ENCODE results near the gene LRFN5. TPM values are rescaled to one million over a fixed set of nuclear protein-coding genes. Genes with fewer than 3 reads are reported as not detected.

The LRFN5 gene
- total and polyA plus RNA-seq, 2 experiments from 2014 or later = 0.54 TPM

GRCh38 chr14:41860586-41860985 is 253.9 kb downstream of the LRFN5 start:
- Histone ChIP-seq H3K4me2 (ENCODE audit: unreplicated experiment) (no peak overlapping the region), H3K4me1 (ENCODE audit: insufficient read depth) (peaks cover 13% of the 10 kb centered on the region), H3K4me3 (no peak overlapping the region), H4K20me1 (ENCODE audit: insufficient read depth) (no peaks in the 10 kb centered on the region), H3K9me2 (ENCODE audit: insufficient read depth) (0 out of 2 replicates have a peak, but pooled peaks cover 6% of the 10 kb centered on the region), H3K9me3 (ENCODE audit: low read depth) (no peaks in the 10 kb centered on the region), H3K27ac (no peak overlapping the region), H2AFZ (peak overlapping the region; percentile 53), H3F3A (ENCODE audit: insufficient read depth) (peaks cover 8% of the 10 kb centered on the region; the same call in 1 of the 2 replicates), H3K79me2 (ENCODE audit: insufficient read depth) (no peaks in the 10 kb centered on the region), H3K27me3 (replicated peaks; ENCODE audit: insufficient read depth) (no peaks in the 10 kb centered on the region), H3K36me3 (ENCODE audit: low read depth) (no peaks in the 10 kb centered on the region), H3K9ac (no peak overlapping the region)
- WGBS, 2 experiments (ENCODE audit: low coverage in 1 of 2, low lambda C conversion rate in 2 of 2, missing lambda C conversion rate in 2 of 2) = 15 to 25% methylated on average over 1 of the region's 1 CpG
- peak; percentile 0 for DNase-seq
- in situ Hi-C loops (cut with MboI) = no loop called here
- TF ChIP-seq EZH2 (IDR thresholded peaks at IDR 0.05; ENCODE audit: insufficient read depth, poor library complexity, severe bottlenecking) (no peak), EZH2phosphoT487 (IDR thresholded peaks at IDR 0.05; ENCODE audit: insufficient read depth, low read depth) (no peak)

- Histone ChIP-seq H3K79me2 (ENCODE audit: insufficient read depth) (no peaks in the 10 kb centered on the region), H3K9me2 (ENCODE audit: insufficient read depth) (0 out of 2 replicates have a peak, but pooled peaks cover 11% of the 10 kb centered on the region), H3K4me1 (ENCODE audit: insufficient read depth) (peaks cover 15% of the 10 kb centered on the region), H3K4me3 (no peak overlapping the region), H3K27ac (no peak overlapping the region), H4K20me1 (ENCODE audit: insufficient read depth) (no peaks in the 10 kb centered on the region), H2AFZ (no peak overlapping the region), H3K27me3 (replicated peaks; ENCODE audit: insufficient read depth) (no peaks in the 10 kb centered on the region), H3K36me3 (ENCODE audit: low read depth) (no peaks in the 10 kb centered on the region), H3K9me3 (ENCODE audit: low read depth) (no peaks in the 10 kb centered on the region), H3F3A (ENCODE audit: insufficient read depth) (peaks cover 11% of the 10 kb centered on the region), H3K9ac (no peak overlapping the region), H3K4me2 (ENCODE audit: unreplicated experiment) (no peak overlapping the region)
- TF ChIP-seq EZH2phosphoT487 (IDR thresholded peaks at IDR 0.05; ENCODE audit: insufficient read depth, low read depth) (no peak), EZH2 (IDR thresholded peaks at IDR 0.05; ENCODE audit: insufficient read depth, poor library complexity, severe bottlenecking) (no peak)
- in situ Hi-C loops (cut with MboI) = no loop called here
- DNase-seq = no peak
These were observed 259.2 kb downstream of the LRFN5 start for GRCh38 chr14:41865894-41866293.

GRCh38 chr14:41868396-41868795 is 261.7 kb downstream of the LRFN5 start:
- in situ Hi-C loops (cut with MboI) = no loop called here
- Histone ChIP-seq H3K4me3 (no peak overlapping the region), H3K4me1 (ENCODE audit: insufficient read depth) (peaks cover 30% of the 10 kb centered on the region), H3K36me3 (ENCODE audit: low read depth) (no peaks in the 10 kb centered on the region), H3K27me3 (replicated peaks; ENCODE audit: insufficient read depth) (no peaks in the 10 kb centered on the region), H2AFZ (no peak overlapping the region), H3K9me2 (ENCODE audit: insufficient read depth) (0 out of 2 replicates have a peak, but pooled peaks cover 11% of the 10 kb centered on the region), H3K9ac (no peak overlapping the region), H3K27ac (no peak overlapping the region), H3F3A (ENCODE audit: insufficient read depth) (peaks cover 21% of the 10 kb centered on the region), H3K4me2 (ENCODE audit: unreplicated experiment) (peak overlapping the region; percentile 26), H4K20me1 (ENCODE audit: insufficient read depth) (no peaks in the 10 kb centered on the region), H3K79me2 (ENCODE audit: insufficient read depth) (no peaks in the 10 kb centered on the region), H3K9me3 (ENCODE audit: low read depth) (no peaks in the 10 kb centered on the region)
- TF ChIP-seq EZH2 (IDR thresholded peaks at IDR 0.05; ENCODE audit: insufficient read depth, poor library complexity, severe bottlenecking) (no peak), EZH2phosphoT487 (IDR thresholded peaks at IDR 0.05; ENCODE audit: insufficient read depth, low read depth) (no peak)
- WGBS, 2 experiments (ENCODE audit: low coverage in 1 of 2, low lambda C conversion rate in 2 of 2, missing lambda C conversion rate in 2 of 2) = 57 to 65% methylated on average over 3 of the region's 3 CpGs
- peak; percentile 42 for DNase-seq

- Histone ChIP-seq H3K9ac (peak overlapping the region; percentile 79), H3K9me2 (ENCODE audit: insufficient read depth) (no peaks in the 10 kb centered on the region), H3K4me2 (ENCODE audit: unreplicated experiment) (peak overlapping the region; percentile 86), H3K79me2 (ENCODE audit: insufficient read depth) (no peaks in the 10 kb centered on the region), H2AFZ (peak overlapping the region; percentile 51), H3K36me3 (ENCODE audit: low read depth) (no peaks in the 10 kb centered on the region), H3F3A (ENCODE audit: insufficient read depth) (peaks cover 34% of the 10 kb centered on the region), H3K4me3 (peak overlapping the region; percentile 62), H3K27ac (peak overlapping the region; percentile 89), H3K9me3 (ENCODE audit: low read depth) (no peaks in the 10 kb centered on the region), H3K4me1 (ENCODE audit: insufficient read depth) (peaks cover 47% of the 10 kb centered on the region), H3K27me3 (replicated peaks; ENCODE audit: insufficient read depth) (no peaks in the 10 kb centered on the region), H4K20me1 (ENCODE audit: insufficient read depth) (no peaks in the 10 kb centered on the region)
- no peak for TF ChIP-seq EZH2phosphoT487 (IDR thresholded peaks at IDR 0.05; ENCODE audit: insufficient read depth, low read depth)
- TF ChIP-seq EZH2 (IDR thresholded peaks at IDR 0.05; ENCODE audit: insufficient read depth, poor library complexity, severe bottlenecking) = no peak
- peak; percentile 75 for DNase-seq
- in situ Hi-C loops (cut with MboI) = no loop called here
- WGBS, 2 experiments (ENCODE audit: low coverage in 1 of 2, low lambda C conversion rate in 2 of 2, missing lambda C conversion rate in 2 of 2) = 13 to 14% methylated on average over 4 of the region's 4 CpGs
These were observed 266.4 kb downstream of the LRFN5 start for GRCh38 chr14:41872931-41873685.
